HL-60 (cell line): ENCODE results near the gene SLC17A9.

Experiments
- POLR2AphosphoS5 ChIP-seq: IDR thresholded peaks from 2 replicates; pipeline ENCODE4 v1.6.1; 2012; ENCODE audit warnings: low read depth
- SPI1 ChIP-seq: IDR thresholded peaks from 2 replicates; pipeline ENCODE4 v1.6.1; 2012; ENCODE audit warnings: low read depth, mild to moderate bottlenecking, borderline replicate concordance
- TF ChIP-seq, protein P1 (sequence below): IDR thresholded peaks from one replicate; pipeline ENCODE4 v1.5.1; 2011; ENCODE audit warnings: low read length, control low read depth, inconsistent platforms; ENCODE audit not compliant: insufficient read depth

DNA sequence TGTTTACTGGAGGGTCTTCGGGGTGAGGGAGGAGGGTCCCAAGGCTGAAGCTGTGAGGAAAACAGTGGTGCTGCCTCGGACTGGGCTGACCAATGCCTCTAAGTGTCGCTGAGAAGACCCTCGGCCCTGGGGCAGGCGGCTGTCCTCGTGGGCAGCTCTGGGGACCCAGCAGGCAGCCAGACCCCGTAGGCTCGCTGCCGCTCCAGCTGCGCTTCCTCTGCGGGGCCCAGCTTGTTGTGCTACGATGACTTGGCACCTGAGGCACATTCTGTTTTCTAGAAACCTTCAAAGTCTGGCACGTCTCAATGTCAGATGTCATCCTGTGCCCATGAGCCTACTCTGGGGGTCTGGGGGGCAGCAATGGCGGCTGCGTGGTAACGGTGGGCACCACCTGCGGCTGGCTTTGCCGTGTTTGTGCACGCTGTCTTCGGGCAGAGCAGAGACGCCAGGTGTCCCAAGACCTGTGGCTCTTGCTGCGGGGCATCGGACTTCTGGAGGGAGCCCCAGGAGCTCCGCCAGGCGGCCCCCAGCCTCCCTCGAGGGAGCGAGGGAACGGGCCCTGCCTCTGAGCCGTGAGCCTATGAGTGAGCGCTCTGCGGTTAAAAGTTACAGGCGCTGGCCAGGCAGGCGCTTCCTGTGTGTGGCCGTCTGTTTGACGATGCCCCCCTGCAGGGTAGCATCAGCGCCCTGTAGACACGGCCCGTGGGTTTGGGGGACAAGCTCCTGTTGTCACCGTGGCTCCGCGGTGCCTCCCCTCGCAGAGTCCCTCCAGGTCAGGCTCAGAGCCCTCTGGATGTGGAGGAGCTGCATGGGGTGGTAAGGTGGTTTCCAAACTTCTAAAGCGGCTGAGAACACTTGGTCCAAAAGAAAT lies 6.8 kb downstream of the SLC17A9 start:
- TF ChIP-seq, protein P1, sequence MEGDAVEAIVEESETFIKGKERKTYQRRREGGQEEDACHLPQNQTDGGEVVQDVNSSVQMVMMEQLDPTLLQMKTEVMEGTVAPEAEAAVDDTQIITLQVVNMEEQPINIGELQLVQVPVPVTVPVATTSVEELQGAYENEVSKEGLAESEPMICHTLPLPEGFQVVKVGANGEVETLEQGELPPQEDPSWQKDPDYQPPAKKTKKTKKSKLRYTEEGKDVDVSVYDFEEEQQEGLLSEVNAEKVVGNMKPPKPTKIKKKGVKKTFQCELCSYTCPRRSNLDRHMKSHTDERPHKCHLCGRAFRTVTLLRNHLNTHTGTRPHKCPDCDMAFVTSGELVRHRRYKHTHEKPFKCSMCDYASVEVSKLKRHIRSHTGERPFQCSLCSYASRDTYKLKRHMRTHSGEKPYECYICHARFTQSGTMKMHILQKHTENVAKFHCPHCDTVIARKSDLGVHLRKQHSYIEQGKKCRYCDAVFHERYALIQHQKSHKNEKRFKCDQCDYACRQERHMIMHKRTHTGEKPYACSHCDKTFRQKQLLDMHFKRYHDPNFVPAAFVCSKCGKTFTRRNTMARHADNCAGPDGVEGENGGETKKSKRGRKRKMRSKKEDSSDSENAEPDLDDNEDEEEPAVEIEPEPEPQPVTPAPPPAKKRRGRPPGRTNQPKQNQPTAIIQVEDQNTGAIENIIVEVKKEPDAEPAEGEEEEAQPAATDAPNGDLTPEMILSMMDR, result no peak
- no peak for TF ChIP-seq SPI1
- no peak for TF ChIP-seq POLR2AphosphoS5
